ENCODE measurements around the gene PXMP4.

Gene PXMP4

DNA sequence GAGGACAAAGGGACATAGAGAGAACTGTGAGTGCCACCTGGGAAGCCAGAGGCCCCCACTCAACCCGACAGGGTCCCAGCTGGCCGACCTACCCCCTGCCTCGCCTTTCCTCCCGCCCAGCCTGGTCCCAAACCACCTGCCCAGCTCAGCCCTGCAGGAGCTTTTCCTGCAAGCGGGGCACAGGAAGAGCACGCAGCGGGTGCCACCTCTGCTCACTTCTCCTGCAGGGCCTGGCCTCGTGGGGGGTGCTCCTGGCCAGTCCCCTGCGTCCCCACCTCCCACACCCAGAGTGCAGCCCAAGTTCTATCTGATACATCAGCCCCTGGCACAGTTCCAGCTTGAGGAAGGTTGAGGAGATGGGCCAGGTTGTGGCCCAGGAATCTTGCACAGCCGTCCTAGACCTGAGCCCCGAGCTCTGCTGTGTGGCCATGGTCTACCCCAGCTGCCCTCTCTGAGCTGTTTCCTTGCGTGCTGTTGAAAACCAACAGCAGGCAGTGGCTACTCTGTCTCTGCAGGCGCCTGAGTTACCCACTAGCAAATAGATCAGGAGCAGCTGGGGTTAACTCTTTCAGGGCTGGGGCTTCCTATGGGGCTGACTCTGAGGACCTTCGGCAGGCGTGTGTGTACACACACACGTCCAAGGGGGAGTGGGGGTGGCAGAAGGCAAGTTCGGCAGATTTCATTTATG, 47.5 kb downstream of the PXMP4 start:
- TF ChIP-seq, protein P1, sequence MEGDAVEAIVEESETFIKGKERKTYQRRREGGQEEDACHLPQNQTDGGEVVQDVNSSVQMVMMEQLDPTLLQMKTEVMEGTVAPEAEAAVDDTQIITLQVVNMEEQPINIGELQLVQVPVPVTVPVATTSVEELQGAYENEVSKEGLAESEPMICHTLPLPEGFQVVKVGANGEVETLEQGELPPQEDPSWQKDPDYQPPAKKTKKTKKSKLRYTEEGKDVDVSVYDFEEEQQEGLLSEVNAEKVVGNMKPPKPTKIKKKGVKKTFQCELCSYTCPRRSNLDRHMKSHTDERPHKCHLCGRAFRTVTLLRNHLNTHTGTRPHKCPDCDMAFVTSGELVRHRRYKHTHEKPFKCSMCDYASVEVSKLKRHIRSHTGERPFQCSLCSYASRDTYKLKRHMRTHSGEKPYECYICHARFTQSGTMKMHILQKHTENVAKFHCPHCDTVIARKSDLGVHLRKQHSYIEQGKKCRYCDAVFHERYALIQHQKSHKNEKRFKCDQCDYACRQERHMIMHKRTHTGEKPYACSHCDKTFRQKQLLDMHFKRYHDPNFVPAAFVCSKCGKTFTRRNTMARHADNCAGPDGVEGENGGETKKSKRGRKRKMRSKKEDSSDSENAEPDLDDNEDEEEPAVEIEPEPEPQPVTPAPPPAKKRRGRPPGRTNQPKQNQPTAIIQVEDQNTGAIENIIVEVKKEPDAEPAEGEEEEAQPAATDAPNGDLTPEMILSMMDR (conservative IDR thresholded peaks at IDR 0.05; ENCODE audit: low read depth, low read length): no peak
- DNase-seq (ENCODE audit: low read depth): no peak
- peak overlapping the region; percentile 80 for H3K4me3 ChIP-seq (ENCODE audit: low read length)

DNA sequence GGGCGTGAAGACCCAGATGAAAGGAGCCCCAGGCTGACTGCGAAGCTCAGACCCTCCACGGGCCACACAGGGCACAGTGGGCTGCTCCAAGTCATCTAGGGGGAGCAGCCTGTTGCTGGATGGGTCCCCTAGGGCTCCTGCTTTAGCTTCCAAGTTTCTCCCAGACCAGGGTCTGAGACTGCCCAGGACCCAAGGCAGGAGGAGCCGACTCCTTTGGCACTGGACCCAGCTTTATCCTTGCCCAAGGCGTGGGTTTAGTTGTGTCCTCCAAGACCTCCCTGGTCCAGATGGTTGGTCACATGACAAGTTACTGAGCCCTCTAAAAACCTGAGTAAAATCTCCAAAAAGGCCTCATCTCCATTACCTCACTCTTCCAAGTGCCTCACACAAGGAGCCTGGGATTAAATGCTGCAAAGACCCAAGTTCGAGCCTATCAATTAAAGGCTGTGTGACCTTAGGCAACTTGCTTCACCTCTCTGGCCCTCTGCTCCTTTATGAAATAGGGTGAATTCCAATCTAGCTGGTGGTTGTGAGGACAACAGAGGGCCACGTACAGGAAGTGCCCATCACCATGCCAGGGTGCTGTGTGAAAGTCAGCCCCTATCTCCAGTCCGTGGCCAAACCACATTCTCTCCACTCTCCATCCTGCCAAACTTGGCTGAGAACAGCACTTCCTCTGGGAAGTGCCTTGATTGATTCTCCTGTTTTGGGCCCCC, 48.4 kb downstream of the PXMP4 start:
- no peak overlapping the region for H3K4me3 ChIP-seq (ENCODE audit: low read length)
- no peak for DNase-seq (ENCODE audit: low read depth)
- TF ChIP-seq, protein P1 (conservative IDR thresholded peaks at IDR 0.05; ENCODE audit: low read depth, low read length): no peak

DNA sequence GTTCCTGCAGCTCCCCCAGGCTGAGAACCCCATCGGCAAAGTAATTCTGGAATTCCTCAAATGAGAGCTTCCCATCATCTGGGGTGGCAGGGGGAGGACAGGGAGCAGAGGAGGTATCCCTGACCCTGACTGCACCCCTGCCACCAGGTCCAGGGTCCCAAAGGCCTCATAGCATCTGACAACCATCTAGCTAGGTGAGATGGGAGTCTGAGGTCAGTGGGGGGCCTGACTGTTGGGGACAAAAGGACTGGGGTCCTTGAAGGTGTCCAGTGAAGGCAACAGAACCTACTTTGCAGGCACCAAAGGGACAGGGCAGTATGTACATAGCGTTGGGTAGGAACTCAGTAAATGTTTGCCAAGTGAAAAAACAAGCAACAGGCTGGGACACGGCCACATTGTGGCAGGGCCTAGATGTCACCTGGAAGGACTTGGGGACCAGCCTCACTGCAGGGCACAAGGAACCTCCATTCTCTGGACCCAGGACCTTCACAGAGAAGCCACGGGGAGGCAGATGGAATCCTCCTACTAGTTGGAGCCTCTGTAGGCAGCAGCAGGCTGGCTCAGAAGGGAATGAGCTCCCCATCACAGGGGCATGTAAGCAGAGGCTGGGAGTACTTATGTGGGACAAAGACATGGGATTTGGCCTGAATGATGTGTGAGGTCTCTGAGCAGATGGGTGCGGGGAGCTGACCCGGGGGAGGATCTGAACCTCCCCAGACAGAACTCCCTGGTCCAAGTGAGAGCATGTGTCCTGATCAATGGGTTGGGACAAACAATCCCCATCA, 49.2 kb downstream of the PXMP4 start:
- TF ChIP-seq, protein P1 (conservative IDR thresholded peaks at IDR 0.05; ENCODE audit: low read depth, low read length): no peak
- DNase-seq (ENCODE audit: low read depth): no peak
- no peak overlapping the region for H3K4me3 ChIP-seq (ENCODE audit: low read length)

DNA sequence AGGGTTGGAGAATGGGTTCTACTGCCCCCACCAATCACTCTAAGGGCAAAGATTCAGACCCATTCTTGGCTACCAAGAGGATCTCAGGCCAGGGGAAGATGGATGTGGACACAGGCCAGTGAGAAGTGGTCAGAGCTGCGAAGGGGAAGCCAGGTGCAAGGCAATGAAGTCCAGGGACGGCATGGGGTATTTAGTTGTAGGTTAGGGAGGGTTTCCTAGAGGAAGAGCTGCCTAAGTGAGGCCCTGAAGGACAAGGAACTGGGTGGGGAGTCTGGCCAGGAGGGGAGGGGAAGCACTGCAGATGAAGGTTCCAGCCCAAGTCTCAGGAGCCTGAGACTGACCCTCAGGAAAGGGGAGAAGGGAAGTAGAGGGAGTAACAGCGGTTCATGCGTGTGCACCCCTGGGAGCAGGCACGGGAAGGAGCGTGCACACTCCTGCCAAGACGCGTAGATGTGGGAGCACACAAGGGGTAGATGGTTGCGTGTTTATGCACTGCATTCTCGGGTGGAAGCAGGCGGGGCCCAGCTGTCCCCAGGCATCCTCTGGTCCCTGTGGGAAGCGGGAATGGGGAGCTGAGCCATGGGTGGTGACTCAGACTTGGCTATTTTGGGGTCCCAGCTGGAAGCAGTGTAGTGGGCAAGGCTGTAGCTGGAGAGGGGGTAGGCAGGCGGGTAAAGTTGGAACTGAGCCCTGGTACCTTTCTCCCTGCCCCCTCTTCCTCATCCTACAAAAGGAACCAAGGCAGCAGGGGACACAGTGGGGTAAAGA, 50.1 kb downstream of the PXMP4 start:
- TF ChIP-seq, protein P1 (conservative IDR thresholded peaks at IDR 0.05; ENCODE audit: low read depth, low read length): no peak
- H3K4me3 ChIP-seq (ENCODE audit: low read length): no peak overlapping the region
- no peak for DNase-seq (ENCODE audit: low read depth)

DNA sequence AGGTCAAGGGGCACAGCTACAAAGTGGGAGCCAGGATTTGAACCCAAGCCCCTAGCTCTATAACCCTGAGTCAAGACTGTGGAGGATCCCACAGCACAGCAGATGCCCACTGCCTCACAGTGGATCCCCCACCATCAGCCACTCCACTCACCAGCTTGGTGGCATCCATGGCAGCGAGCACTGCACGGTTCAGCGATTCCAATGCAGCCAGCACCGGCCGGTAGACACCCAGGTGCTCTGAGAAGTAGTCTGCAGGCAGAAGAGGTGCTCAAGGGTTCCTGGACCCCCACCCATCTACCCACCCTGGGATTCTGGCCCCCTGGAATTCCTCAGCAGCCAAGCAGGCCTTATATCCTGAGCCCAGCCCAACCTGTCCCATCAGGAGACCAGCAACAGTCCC, 50.9 kb downstream of the PXMP4 start:
- H3K4me3 ChIP-seq (ENCODE audit: low read length): no peak overlapping the region
- TF ChIP-seq, protein P1 (conservative IDR thresholded peaks at IDR 0.05; ENCODE audit: low read depth, low read length): no peak
- no peak for DNase-seq (ENCODE audit: low read depth)

DNA sequence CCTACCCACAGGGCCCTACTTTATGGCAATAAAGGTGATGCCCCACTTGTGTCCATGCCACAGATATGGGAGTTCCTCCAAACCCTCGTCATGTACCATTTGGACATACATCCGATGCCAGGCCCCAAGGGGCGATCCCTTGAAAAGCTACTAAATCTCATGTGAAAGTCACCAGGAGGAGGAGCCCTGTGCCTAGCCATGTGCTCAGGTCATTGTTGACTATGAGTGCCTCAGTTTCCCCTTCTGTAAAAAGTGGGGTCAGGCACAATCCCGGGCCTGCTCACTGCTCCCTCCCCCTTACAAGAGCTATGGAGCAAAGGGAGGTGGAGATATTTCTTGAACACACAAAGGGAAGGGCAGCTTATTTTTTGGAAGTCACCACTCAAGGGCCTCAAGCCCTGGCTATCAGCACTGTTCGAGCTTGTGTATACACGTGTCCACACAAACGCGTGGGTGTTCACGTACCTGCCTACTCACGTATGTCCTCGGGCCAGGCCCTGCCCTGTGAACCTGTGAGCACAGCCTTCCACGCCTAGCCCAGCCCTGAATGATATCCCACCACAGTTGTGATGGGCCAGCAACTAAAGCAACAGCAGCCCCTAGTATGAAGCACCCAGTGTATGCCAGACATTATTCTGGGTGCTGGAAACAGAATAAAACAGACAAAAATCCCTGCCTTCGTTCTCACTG, 51.5 kb downstream of the PXMP4 start:
- DNase-seq (ENCODE audit: low read depth): no peak
- TF ChIP-seq, protein P1 (conservative IDR thresholded peaks at IDR 0.05; ENCODE audit: low read depth, low read length): no peak
- no peak overlapping the region for H3K4me3 ChIP-seq (ENCODE audit: low read length)

Data from retinal pigment epithelial cell (primary cell).